ENCODE measurements around the gene ANXA11. TPM values are rescaled to one million over a fixed set of nuclear protein-coding genes. Genes with fewer than 3 reads are reported as not detected.

Gene ANXA11
- total RNA-seq, 4 donors from 2014 or later: 103 to 148 (median 121) TPM

GRCh38 chr10:80168679-80169380, 36.5 kb downstream of the ANXA11 start:
- DNase-seq (ENCODE audit: low spot score) (no peak), ATAC-seq (ENCODE audit: low FRiP score) (no peak)
- no peak for TF ChIP-seq CTCF (IDR thresholded peaks at IDR 0.05)

GRCh38 chr10:80168162-80168511, 37.2 kb downstream of the ANXA11 start:
- no peak for DNase-seq (ENCODE audit: low spot score)
- no peak for TF ChIP-seq CTCF (IDR thresholded peaks at IDR 0.05)
- ATAC-seq (ENCODE audit: low FRiP score): no peak

DNA sequence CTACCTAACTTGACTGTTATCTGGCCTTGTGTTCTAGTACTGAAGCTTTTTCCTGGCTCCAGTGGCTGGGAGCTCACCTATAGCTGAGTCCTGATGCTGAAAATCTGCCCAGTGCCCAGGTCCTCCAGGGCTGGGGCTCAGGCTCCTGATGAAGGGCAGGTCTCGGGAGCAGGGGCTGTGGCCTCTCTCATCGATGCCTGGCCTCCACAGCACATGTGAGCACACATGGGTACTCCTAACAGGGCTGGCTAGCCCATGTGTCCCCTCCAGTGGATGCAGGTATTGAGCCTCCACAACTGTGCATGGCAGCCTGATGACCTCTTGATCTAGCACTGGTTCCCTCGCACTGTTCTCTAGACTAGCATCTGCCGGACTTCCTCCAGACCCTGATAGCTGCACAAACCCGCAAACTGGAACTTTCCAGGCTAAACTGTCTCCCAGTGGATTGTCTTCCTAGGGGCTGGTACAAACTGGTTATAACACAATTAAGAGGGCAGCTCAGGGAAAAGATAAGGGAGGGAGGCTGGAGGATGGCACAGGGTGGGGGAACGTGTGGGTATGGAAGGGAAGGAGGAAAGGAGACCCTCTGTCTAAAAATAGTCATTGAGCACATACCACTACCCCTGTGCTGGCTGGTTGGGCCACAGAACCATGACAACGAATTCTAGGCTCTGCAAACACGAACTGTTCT, 37.7 kb downstream of the ANXA11 start:
- ATAC-seq (ENCODE audit: low FRiP score) (no peak), DNase-seq (ENCODE audit: low spot score) (no peak)
- TF ChIP-seq CTCF (IDR thresholded peaks at IDR 0.05): no peak

- no peak for ATAC-seq (ENCODE audit: low FRiP score)
- DNase-seq (ENCODE audit: low spot score): no peak
- TF ChIP-seq CTCF (IDR thresholded peaks at IDR 0.05): no peak
These were observed 38.5 kb downstream of the ANXA11 start for GRCh38 chr10:80166581-80167470.

GRCh38 chr10:80165173-80165572, 40.2 kb downstream of the ANXA11 start:
- no peak for TF ChIP-seq CTCF (IDR thresholded peaks at IDR 0.05)
- ATAC-seq (ENCODE audit: low FRiP score): no peak

DNA sequence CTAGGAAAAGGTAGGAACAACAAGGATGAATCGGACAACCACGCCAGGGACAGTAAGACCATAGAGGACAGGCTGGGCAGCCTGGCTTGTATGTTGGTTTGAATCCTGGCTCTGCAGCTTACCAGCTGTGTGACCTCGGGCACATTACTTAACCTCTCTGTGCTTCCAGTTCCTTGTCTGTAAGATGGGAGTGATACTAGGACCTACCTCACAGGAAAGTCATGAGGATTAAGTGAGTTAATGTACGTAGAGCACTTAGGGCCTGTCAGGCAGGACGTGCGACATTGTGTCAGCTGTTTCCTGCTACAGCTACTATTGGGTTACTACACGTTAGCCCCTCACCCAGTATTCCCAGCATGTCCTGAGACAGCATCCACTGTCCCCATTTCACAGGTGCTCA, 40.7 kb downstream of the ANXA11 start:
- no peak for TF ChIP-seq CTCF (IDR thresholded peaks at IDR 0.05)
- ATAC-seq (ENCODE audit: low FRiP score) (no peak), DNase-seq (ENCODE audit: low spot score) (no peak)

More at GRCh38 chr10:80165173-80165572, 40.2 kb downstream of the ANXA11 start:
- DNase-seq (ENCODE audit: low spot score): no peak

All from omental fat pad (tissue), 4 donors.